IMR-90 (cell line): Measurements from ENCODE around the gene ITGAE. TPM values are rescaled to one million over a fixed set of nuclear protein-coding genes. Genes with fewer than 3 reads are reported as not detected.

Experiments used
- ATAC-seq: fragments of 200-7000 bp; cut with Tn5 transposase; 2 replicates; pipeline ENCODE4 v1.9.1; 2020; ENCODE audit warnings: low read depth, mild to moderate bottlenecking, moderate library complexity
- BruUV-seq: library from RNA; stranded (reverse); fragments of 400-500 nt; replicated peaks from 2 replicates; lab custom pipeline; 2021; lab: Mats Ljungman, UMichigan
- CTCF ChIA-PET: fragments of 300-600 bp; formaldehyde crosslinking; extraction: SDS; loops from one replicate; lab custom pipeline; 2021; ENCODE audit warnings: antibody characterized with exemption; lab: Yijun Ruan, JAX
- POLR2A ChIA-PET: fragments of 300-600 bp; sonication (Branson Sonifier 250); formaldehyde crosslinking; loops from one replicate; lab custom pipeline; 2022; ENCODE audit warnings: antibody characterized with exemption; ENCODE audit not compliant: unreplicated experiment; lab: Charles Lee
- DNase-seq: peaks from one replicate; pipeline ENCODE4 v3.0.0; 2013
- H2AFZ ChIP-seq: replicated peaks from 2 replicates; pipeline ENCODE3; 2013; ENCODE audit warnings: low read length, mild to moderate bottlenecking; ENCODE audit not compliant: poor library complexity
- H2AK5ac ChIP-seq: 2 replicates; pipeline ENCODE4 v1.6.1; 2013; ENCODE audit warnings: low read depth, low read length, inconsistent platforms
- H2AK9ac ChIP-seq: replicated peaks from 2 replicates; pipeline ENCODE3; 2013; ENCODE audit warnings: mild to moderate bottlenecking, low read depth, low read length, moderate library complexity; ENCODE audit not compliant: poor library complexity
- H2BK120ac ChIP-seq: 2 replicates; pipeline ENCODE4 v1.6.1; 2013; ENCODE audit warnings: low read depth, low read length, inconsistent platforms
- H2BK15ac ChIP-seq: 3 replicates; pipeline ENCODE4 v1.6.1; 2013; ENCODE audit warnings: low read depth, low read length, inconsistent platforms
- H2BK20ac ChIP-seq: 2 replicates; pipeline ENCODE4 v1.6.1; 2013; ENCODE audit warnings: low read depth, mild to moderate bottlenecking, inconsistent platforms, low read length, moderate library complexity
- H2BK5ac ChIP-seq: 2 replicates; pipeline ENCODE4 v1.6.1; 2013; ENCODE audit warnings: mild to moderate bottlenecking, low read depth, low read length, inconsistent platforms; ENCODE audit not compliant: poor library complexity, severe bottlenecking
- H3K14ac ChIP-seq: replicated peaks from 2 replicates; pipeline ENCODE4 v1.6.1; 2013; ENCODE audit warnings: low read depth, low read length, inconsistent platforms
- H3K18ac ChIP-seq: 2 replicates; pipeline ENCODE4 v1.6.1; 2013; ENCODE audit warnings: low read depth, low read length, control low read depth
- H3K23ac ChIP-seq: 2 replicates; pipeline ENCODE4 v1.6.1; 2013; ENCODE audit warnings: low read depth, low read length, inconsistent platforms
- H3K27ac ChIP-seq: 2 replicates; pipeline ENCODE4 v1.5.1; 2013; ENCODE audit warnings: mild to moderate bottlenecking, control low read depth, low read length; ENCODE audit not compliant: insufficient read depth
- H3K27me3 ChIP-seq: 2 replicates; pipeline ENCODE4 v1.6.1; 2013; ENCODE audit warnings: low read length; ENCODE audit not compliant: control insufficient read depth, insufficient read depth
- H3K36me3 ChIP-seq: 2 replicates; pipeline ENCODE4 v1.6.1; 2013; ENCODE audit warnings: low read length, mixed read lengths; ENCODE audit not compliant: control insufficient read depth, insufficient read depth
- H3K4ac ChIP-seq: 2 replicates; pipeline ENCODE4 v1.6.1; 2013; ENCODE audit warnings: low read depth, low read length, inconsistent platforms
- H3K4me1 ChIP-seq: 2 replicates; pipeline ENCODE4 v1.6.1; 2013; ENCODE audit warnings: low read length, mixed read lengths; ENCODE audit not compliant: control insufficient read depth, insufficient read depth
- H3K4me2 ChIP-seq: 2 replicates; pipeline ENCODE4 v1.6.1; 2013; ENCODE audit warnings: low read depth, mild to moderate bottlenecking, control low read depth, low read length, moderate library complexity
- H3K4me3 ChIP-seq: 2 replicates; pipeline ENCODE4 v1.5.1; 2013; ENCODE audit warnings: low read depth, mild to moderate bottlenecking, control low read depth, low read length, moderate library complexity; ENCODE audit not compliant: insufficient read depth
- H3K56ac ChIP-seq: 2 replicates; pipeline ENCODE4 v1.6.1; 2013; ENCODE audit warnings: low read length, inconsistent platforms; ENCODE audit not compliant: insufficient read depth; ENCODE audit errors: extremely low read depth
- H3K79me1 ChIP-seq, 2 experiments: 2 replicates each; pipeline ENCODE4 v1.6.1; 2013; ENCODE audit warnings: low read length in 2 of 2, inconsistent platforms in 1 of 2, low read depth in 1 of 2
- H3K9ac ChIP-seq: 2 replicates; pipeline ENCODE4 v1.6.1; 2013; ENCODE audit warnings: low read depth, low read length, control low read depth
- H3K9me1 ChIP-seq: 2 replicates; pipeline ENCODE4 v1.6.1; 2013; ENCODE audit warnings: low read length, inconsistent platforms; ENCODE audit not compliant: insufficient read depth
- H3K9me3 ChIP-seq: 2 replicates; pipeline ENCODE4 v1.6.1; 2013; ENCODE audit warnings: low read length; ENCODE audit not compliant: control insufficient read depth, insufficient read depth
- H4K20me1 ChIP-seq: 2 replicates; pipeline ENCODE4 v1.6.1; 2013; ENCODE audit warnings: low read length, inconsistent platforms; ENCODE audit not compliant: insufficient read depth
- H4K5ac ChIP-seq: 2 replicates; pipeline ENCODE4 v1.6.1; 2013; ENCODE audit warnings: mild to moderate bottlenecking, low read depth, low read length, control low read depth
- H4K8ac ChIP-seq, 2 experiments: 2 replicates each; pipeline ENCODE4 v1.6.1; 2013; ENCODE audit warnings: low read depth in 2 of 2, low read length in 2 of 2, control low read depth in 1 of 2, inconsistent platforms in 1 of 2
- H4K91ac ChIP-seq: 2 replicates; pipeline ENCODE4 v1.6.1; 2013; ENCODE audit warnings: low read depth, low read length, inconsistent platforms; ENCODE audit not compliant: insufficient read depth
- CHD1 ChIP-seq: IDR thresholded peaks from 2 replicates; pipeline ENCODE4 v1.6.1; 2012; ENCODE audit warnings: low read depth, low read length, improper control_type of control experiment
- MXI1 ChIP-seq: IDR thresholded peaks from 2 replicates; pipeline ENCODE4 v1.6.1; 2012; ENCODE audit warnings: low read depth, mild to moderate bottlenecking, low read length, moderate library complexity, borderline replicate concordance
- POLR2A ChIP-seq: IDR thresholded peaks from 2 replicates; pipeline ENCODE4 v1.6.1; 2012; ENCODE audit warnings: mild to moderate bottlenecking, low read depth, low read length
- RFX5 ChIP-seq: IDR thresholded peaks from 2 replicates; pipeline ENCODE4 v1.8.0; 2012; ENCODE audit warnings: low read depth, mild to moderate bottlenecking, low read length, moderate library complexity
- WGBS, 2 experiments: methylation state at CpG; one replicate each; pipeline versions ENCODE4 v1.1.5 to v1.1.7; 2013; ENCODE audit warnings: missing lambda C conversion rate in 2 of 2; ENCODE audit not compliant: insufficient read length in 1 of 2; ENCODE audit errors: extremely low coverage in 2 of 2; 5-methylcytosine and 5-hydroxymethylcytosine counted together
- dilution Hi-C: fragments of 300-500 bp; cut with HindIII; formaldehyde crosslinking; loops from one replicate; pipeline ENCODE4 v1.14.3; 2018; ENCODE audit warnings: low sequenced_read_pairs; ENCODE audit not compliant: unreplicated experiment
- in situ Hi-C: fragments of 300-500 bp; cut with MboI; formaldehyde crosslinking; loops from 3 replicates; pipeline ENCODE4 v1.14.3; 2019; ENCODE audit warnings: low sequenced_read_pairs, inconsistent platforms, mixed read lengths
- intact Hi-C: fragments of 100-400 bp; cut with micrococcal nuclease; formaldehyde crosslinking; loops from 2 replicates; pipeline ENCODE4 v1.10.0; 2022
- polyA plus RNA-seq, 3 experiments: library from polyadenylated mRNA; depleted of rRNA; stranded (reverse); fragments of >200 nt; gene quantifications; 2 replicates each; pipeline ENCODE4 v1.2.3, GENCODE V29; 2012; ENCODE audit warnings: low replicate concordance in 1 of 3
- total RNA-seq: library from RNA; depleted of rRNA; stranded (reverse); fragments of >200 nt; gene quantifications from 2 replicates; pipeline ENCODE4 v1.2.3, GENCODE V29; 2012

The ITGAE gene
- total and polyA plus RNA-seq, 2 of the 4 experiments (the other 2 are of a cell fraction): 54.1 to 60.8 TPM

- WGBS, 2 experiments: 96% methylated on average over 3 of the region's 14 CpGs; no CpG with 5 or more reads in 1 of the 2 experiments
- no peak overlapping the region for H2BK5ac ChIP-seq
These were observed 37.8 kb downstream of the ITGAE start for GRCh38 chr17:3762922-3763776.

More at GRCh38 chr17:3762922-3763776, 37.8 kb downstream of the ITGAE start:
- no peaks in the 10 kb centered on the region for H3K36me3 ChIP-seq
- no peak overlapping the region for H2AFZ ChIP-seq
- no peak overlapping the region for H2BK20ac ChIP-seq
- H3K9me3 ChIP-seq: peaks cover 17% of the 10 kb centered on the region
- H4K20me1 ChIP-seq: no peaks in the 10 kb centered on the region
- no peak overlapping the region for H2BK120ac ChIP-seq
- H3K9me1 ChIP-seq: no peaks in the 10 kb centered on the region
- no peak overlapping the region for H3K4me2 ChIP-seq
- dilution Hi-C loops: no loop called here
- ATAC-seq (no peak), DNase-seq (no peak)
- no peak overlapping the region for H3K23ac ChIP-seq
- H3K18ac ChIP-seq: no peak overlapping the region
- no peaks in the 10 kb centered on the region for H3K4me1 ChIP-seq
- no peak overlapping the region for H2BK15ac ChIP-seq
- H4K5ac ChIP-seq: no peak overlapping the region
- H4K8ac ChIP-seq: no peak overlapping the region
- H3K79me1 ChIP-seq: no peaks in the 10 kb centered on the region
- in situ Hi-C loops: no loop called here
- H2AK9ac ChIP-seq: no peak overlapping the region
- no peak overlapping the region for H3K9ac ChIP-seq
- no peak overlapping the region for H3K4me3 ChIP-seq
- H2AK5ac ChIP-seq: no peak overlapping the region
- no peak overlapping the region for H4K91ac ChIP-seq
- H3K56ac ChIP-seq: no peak overlapping the region
- no TSS peak for BruUV-seq
- peaks cover 12% of the 10 kb centered on the region; the same call in 1 of the 2 replicates for H3K27me3 ChIP-seq
- ChIA-PET CTCF (no interaction called here), POLR2A (interaction anchor here (0.7 kb wide), 1 partner anchor 24 kb away, joined by 9 read pairs; no protein-coding TSS in a partner anchor)
- no peak for TF ChIP-seq MXI1
- no peak for TF ChIP-seq CHD1
- no peak for TF ChIP-seq RFX5
- TF ChIP-seq POLR2A: no peak
- intact Hi-C loops: no loop called here
- no peak overlapping the region for H3K27ac ChIP-seq
- no peak overlapping the region for H3K4ac ChIP-seq
- no peak overlapping the region for H3K14ac ChIP-seq
